HepG2 (cell line): Measurements from ENCODE around the gene GLI3. TPM values are rescaled to one million over a fixed set of nuclear protein-coding genes. Genes with fewer than 3 reads are reported as not detected.

ENCODE experiments used
- ATF1 ChIP-seq: IDR thresholded peaks from 2 replicates; pipeline ENCODE4 v1.6.1; 2016; ENCODE audit warnings: mild to moderate bottlenecking, control low read depth
- FIP1L1 ChIP-seq: fragments of 200-400 bp; formaldehyde crosslinking; IDR thresholded peaks from 2 replicates; pipeline ENCODE4 v1.6.1; 2018; ENCODE audit warnings: low read depth, mild to moderate bottlenecking, low read length, moderate library complexity, borderline replicate concordance; ENCODE audit not compliant: insufficient read depth
- NFYC ChIP-seq: IDR thresholded peaks from 2 replicates; pipeline ENCODE4 v1.6.1; 2016; ENCODE audit warnings: missing genetic modification reagents, missing compliant biosample characterization
- NR3C1 ChIP-seq: sonication (generic); formaldehyde crosslinking; IDR thresholded peaks from 2 replicates; pipeline ENCODE4 v1.4.0; 2020; ENCODE audit warnings: missing genetic modification reagents
- PHF5A ChIP-seq: IDR thresholded peaks from one replicate; pipeline ENCODE4 v1.6.1; 2018; ENCODE audit warnings: low read depth, missing genetic modification reagents; ENCODE audit not compliant: unreplicated experiment
- RXRB ChIP-seq: IDR thresholded peaks from 2 replicates; pipeline ENCODE4 v1.6.1; 2016; ENCODE audit warnings: borderline replicate concordance, missing genetic modification reagents, missing compliant biosample characterization
- SIN3A ChIP-seq: IDR thresholded peaks from 2 replicates; pipeline ENCODE4 v1.6.1; 2011; ENCODE audit warnings: low read depth, mild to moderate bottlenecking, control low read depth, low read length, borderline replicate concordance
- SUZ12 ChIP-seq: fragments of 150-350 bp; IDR thresholded peaks from 2 replicates; pipeline ENCODE4 v1.6.1; 2014; ENCODE audit warnings: low read depth, low read length
- U2AF2 ChIP-seq: fragments of 200-400 bp; formaldehyde crosslinking; IDR thresholded peaks from 2 replicates; pipeline ENCODE4 v1.6.1; 2017; ENCODE audit warnings: low read depth, mild to moderate bottlenecking, low read length
- ZBTB42 ChIP-seq: sonication (generic); formaldehyde crosslinking; IDR thresholded peaks from 2 replicates; pipeline ENCODE4 v1.5.0; 2020; ENCODE audit warnings: mild to moderate bottlenecking, missing genetic modification reagents
- ZFP82 ChIP-seq: sonication (generic); formaldehyde crosslinking; IDR thresholded peaks from 2 replicates; pipeline ENCODE4 v1.5.1; 2020; ENCODE audit warnings: mild to moderate bottlenecking, missing genetic modification reagents, borderline replicate concordance
- ZNF460 ChIP-seq: sonication (generic); formaldehyde crosslinking; IDR thresholded peaks from 2 replicates; pipeline ENCODE4 v1.5.1; 2020; ENCODE audit warnings: missing genetic modification reagents, mild to moderate bottlenecking, borderline replicate concordance
- polyA plus RNA-seq, 8 experiments: library from polyadenylated mRNA; depleted of rRNA in 3 of 8; stranded (reverse) in 7 of 8; unstranded in 1 of 8; fragments of >200 nt; fragmentation: Illumina TruSeq in 4 of 8; extraction: Trizol in 4 of 8; gene quantifications; 2 replicates each; pipeline versions ENCODE4 v1.2.1 to v1.2.3, GENCODE V29; 2011 to 2016; ENCODE audit warnings: low read depth in 4 of 8, missing spikeins in 1 of 8, mixed read lengths in 1 of 8; ENCODE audit not compliant: insufficient read depth in 1 of 8
- total RNA-seq, 5 experiments: library from RNA; depleted of rRNA; stranded (reverse); fragments of >200 nt; fragmentation: Illumina TruSeq; extraction: Trizol; gene quantifications; 2 replicates each; pipeline ENCODE4 v1.2.3, GENCODE V29; 2016; ENCODE audit warnings: low read depth in 1 of 5
- TF ChIP-seq, protein P1 (sequence below): sonication (generic); formaldehyde crosslinking; conservative IDR thresholded peaks from 2 replicates; pipeline ENCODE4 v1.4.0; 2020; ENCODE audit warnings: mild to moderate bottlenecking, missing genetic modification reagents, moderate library complexity
- TF ChIP-seq, protein P2 (sequence below): sonication (generic); formaldehyde crosslinking; IDR thresholded peaks from 2 replicates; pipeline ENCODE4 v1.4.0; 2020; ENCODE audit warnings: missing genetic modification reagents
- TF ChIP-seq, protein P3 (sequence below): sonication (generic); formaldehyde crosslinking; IDR thresholded peaks from 2 replicates; pipeline ENCODE4 v1.8.1; 2023; ENCODE audit warnings: mild to moderate bottlenecking, missing genetic modification reagents
- TF ChIP-seq, protein P4 (sequence below): sonication (generic); formaldehyde crosslinking; IDR thresholded peaks from 2 replicates; pipeline ENCODE4 v1.8.0; 2022; ENCODE audit warnings: missing genetic modification reagents, mild to moderate bottlenecking, inconsistent platforms, borderline replicate concordance
- TF ChIP-seq, protein P5 (sequence below), 2 experiments: sonication (generic) in 1 of 2; formaldehyde crosslinking in 1 of 2; IDR thresholded peaks; 2 replicates each; pipeline versions ENCODE4 v1.4.0 to v1.6.1; 2018 to 2020; ENCODE audit warnings: missing genetic modification reagents in 2 of 2, borderline replicate concordance in 1 of 2, low read depth in 1 of 2, mild to moderate bottlenecking in 1 of 2, missing biosample characterization in 1 of 2

GLI3 gene
- total and polyA plus RNA-seq, 2 of the 13 experiments (the other 11 are each of a cell fraction or from before 2014, with no cell fraction given) = not detected

DNA sequence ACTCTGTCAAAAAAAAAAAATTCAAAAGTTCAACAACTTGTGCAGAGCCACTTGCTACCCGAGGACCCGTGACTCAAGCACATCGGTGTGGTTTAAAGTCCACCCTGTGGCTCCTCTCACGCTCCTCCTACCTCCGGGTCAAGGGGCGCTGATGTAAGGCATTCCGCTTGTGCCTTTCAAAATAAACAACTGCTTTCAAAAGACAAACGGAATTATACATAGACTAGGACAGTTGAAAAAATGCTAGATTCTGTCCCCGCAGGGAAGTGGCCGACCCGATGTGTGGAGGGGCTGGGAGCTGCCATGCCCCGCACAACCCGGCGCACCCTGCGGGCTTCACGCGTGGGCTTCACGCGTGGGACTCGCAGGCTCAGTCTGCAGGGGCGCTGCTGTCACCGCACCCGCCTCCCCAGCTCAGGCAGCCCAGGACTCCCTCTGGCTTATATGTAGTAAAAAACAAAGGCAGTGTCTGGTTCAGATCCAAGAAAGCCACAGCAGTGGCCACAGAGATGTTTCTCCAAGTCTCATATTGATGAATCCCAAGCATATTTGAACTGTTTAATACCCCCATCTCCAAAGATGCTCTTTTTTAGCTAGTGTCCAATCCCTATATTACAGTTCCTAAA, 294.4 kb downstream of the GLI3 start (continued):
- TF ChIP-seq FIP1L1 (no peak), ZNF460 (no peak), ZFP82 (CRISPR knock-in tag) (no peak), PHF5A (no peak), RXRB (CRISPR knock-in tag) (peak; percentile 65), NR3C1 (no peak), SIN3A (no peak; the same call in 1 of the 2 replicates), U2AF2 (no peak), NFYC (CRISPR knock-in tag) (no peak), ATF1 (CRISPR knock-in tag) (no peak), SUZ12 (no peak), ZBTB42 (CRISPR knock-in tag) (no peak)
- TF ChIP-seq, protein P1, sequence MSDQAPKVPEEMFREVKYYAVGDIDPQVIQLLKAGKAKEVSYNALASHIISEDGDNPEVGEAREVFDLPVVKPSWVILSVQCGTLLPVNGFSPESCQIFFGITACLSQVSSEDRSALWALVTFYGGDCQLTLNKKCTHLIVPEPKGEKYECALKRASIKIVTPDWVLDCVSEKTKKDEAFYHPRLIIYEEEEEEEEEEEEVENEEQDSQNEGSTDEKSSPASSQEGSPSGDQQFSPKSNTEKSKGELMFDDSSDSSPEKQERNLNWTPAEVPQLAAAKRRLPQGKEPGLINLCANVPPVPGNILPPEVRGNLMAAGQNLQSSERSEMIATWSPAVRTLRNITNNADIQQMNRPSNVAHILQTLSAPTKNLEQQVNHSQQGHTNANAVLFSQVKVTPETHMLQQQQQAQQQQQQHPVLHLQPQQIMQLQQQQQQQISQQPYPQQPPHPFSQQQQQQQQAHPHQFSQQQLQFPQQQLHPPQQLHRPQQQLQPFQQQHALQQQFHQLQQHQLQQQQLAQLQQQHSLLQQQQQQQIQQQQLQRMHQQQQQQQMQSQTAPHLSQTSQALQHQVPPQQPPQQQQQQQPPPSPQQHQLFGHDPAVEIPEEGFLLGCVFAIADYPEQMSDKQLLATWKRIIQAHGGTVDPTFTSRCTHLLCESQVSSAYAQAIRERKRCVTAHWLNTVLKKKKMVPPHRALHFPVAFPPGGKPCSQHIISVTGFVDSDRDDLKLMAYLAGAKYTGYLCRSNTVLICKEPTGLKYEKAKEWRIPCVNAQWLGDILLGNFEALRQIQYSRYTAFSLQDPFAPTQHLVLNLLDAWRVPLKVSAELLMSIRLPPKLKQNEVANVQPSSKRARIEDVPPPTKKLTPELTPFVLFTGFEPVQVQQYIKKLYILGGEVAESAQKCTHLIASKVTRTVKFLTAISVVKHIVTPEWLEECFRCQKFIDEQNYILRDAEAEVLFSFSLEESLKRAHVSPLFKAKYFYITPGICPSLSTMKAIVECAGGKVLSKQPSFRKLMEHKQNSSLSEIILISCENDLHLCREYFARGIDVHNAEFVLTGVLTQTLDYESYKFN (CRISPR knock-in tag) = peak; percentile 87
- TF ChIP-seq, protein P2, sequence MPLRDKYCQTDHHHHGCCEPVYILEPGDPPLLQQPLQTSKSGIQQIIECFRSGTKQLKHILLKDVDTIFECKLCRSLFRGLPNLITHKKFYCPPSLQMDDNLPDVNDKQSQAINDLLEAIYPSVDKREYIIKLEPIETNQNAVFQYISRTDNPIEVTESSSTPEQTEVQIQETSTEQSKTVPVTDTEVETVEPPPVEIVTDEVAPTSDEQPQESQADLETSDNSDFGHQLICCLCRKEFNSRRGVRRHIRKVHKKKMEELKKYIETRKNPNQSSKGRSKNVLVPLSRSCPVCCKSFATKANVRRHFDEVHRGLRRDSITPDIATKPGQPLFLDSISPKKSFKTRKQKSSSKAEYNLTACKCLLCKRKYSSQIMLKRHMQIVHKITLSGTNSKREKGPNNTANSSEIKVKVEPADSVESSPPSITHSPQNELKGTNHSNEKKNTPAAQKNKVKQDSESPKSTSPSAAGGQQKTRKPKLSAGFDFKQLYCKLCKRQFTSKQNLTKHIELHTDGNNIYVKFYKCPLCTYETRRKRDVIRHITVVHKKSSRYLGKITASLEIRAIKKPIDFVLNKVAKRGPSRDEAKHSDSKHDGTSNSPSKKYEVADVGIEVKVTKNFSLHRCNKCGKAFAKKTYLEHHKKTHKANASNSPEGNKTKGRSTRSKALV (CRISPR knock-in tag) = no peak; the same call in 1 of the 2 replicates
- TF ChIP-seq, protein P3, sequence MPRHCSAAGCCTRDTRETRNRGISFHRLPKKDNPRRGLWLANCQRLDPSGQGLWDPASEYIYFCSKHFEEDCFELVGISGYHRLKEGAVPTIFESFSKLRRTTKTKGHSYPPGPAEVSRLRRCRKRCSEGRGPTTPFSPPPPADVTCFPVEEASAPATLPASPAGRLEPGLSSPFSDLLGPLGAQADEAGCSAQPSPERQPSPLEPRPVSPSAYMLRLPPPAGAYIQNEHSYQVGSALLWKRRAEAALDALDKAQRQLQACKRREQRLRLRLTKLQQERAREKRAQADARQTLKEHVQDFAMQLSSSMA (CRISPR knock-in tag) = no peak
- TF ChIP-seq, protein P4, sequence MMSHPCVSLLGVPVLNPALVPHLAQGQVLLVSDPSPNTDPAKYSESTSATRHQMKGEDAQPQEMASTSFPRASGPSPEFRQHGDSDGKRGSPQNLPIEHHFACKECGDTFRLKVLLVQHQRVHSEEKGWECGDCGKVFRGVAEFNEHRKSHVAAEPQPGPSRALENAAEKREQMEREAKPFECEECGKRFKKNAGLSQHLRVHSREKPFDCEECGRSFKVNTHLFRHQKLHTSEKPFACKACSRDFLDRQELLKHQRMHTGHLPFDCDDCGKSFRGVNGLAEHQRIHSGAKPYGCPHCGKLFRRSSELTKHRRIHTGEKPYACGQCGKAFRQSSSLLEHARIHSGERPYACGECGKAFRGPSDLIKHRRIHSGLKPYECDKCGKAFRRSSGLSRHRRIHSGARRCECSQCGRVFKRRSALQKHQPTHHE = no peak
- TF ChIP-seq, protein P5, sequence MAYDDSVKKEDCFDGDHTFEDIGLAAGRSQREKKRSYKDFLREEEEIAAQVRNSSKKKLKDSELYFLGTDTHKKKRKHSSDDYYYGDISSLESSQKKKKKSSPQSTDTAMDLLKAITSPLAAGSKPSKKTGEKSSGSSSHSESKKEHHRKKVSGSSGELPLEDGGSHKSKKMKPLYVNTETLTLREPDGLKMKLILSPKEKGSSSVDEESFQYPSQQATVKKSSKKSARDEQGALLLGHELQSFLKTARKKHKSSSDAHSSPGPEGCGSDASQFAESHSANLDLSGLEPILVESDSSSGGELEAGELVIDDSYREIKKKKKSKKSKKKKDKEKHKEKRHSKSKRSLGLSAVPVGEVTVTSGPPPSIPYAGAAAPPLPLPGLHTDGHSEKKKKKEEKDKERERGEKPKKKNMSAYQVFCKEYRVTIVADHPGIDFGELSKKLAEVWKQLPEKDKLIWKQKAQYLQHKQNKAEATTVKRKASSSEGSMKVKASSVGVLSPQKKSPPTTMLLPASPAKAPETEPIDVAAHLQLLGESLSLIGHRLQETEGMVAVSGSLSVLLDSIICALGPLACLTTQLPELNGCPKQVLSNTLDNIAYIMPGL (CRISPR knock-in tag; IDR thresholded peaks at IDR 0.05; ENCODE audit: borderline replicate concordance in 1 of 2, low read depth in 1 of 2) = no peak
